ENCODE measurements around the gene DPH1.
A peak's percentile ranks its signal among the peaks of the same experiment; 100 is the strongest.

DPH1 gene

GRCh38 chr17:1995907-1996799 is 33.8 kb upstream of the DPH1 start:
- Histone ChIP-seq H3K36me3 (ENCODE audit: control insufficient read depth, insufficient read depth, low read length) (no peaks in the 10 kb centered on the region), H3K9me3 (ENCODE audit: control insufficient read depth, insufficient read depth, low read length) (no peaks in the 10 kb centered on the region), H3K4me1 (ENCODE audit: control insufficient read depth, insufficient read depth, low read length) (peaks cover 3% of the 10 kb centered on the region), H3K4me3 (ENCODE audit: low read depth, low read length) (no peak overlapping the region), H3K9ac (ENCODE audit: low read depth, low read length) (no peak overlapping the region), H3K27me3 (ENCODE audit: control insufficient read depth, insufficient read depth, low read length) (peaks cover 14% of the 10 kb centered on the region)

- H3K4me3 ChIP-seq (ENCODE audit: low read depth, low read length), result no peak overlapping the region
- H3K36me3 ChIP-seq (ENCODE audit: control insufficient read depth, insufficient read depth, low read length), result no peaks in the 10 kb centered on the region
- peaks cover 3% of the 10 kb centered on the region for H3K4me1 ChIP-seq (ENCODE audit: control insufficient read depth, insufficient read depth, low read length)
- H3K9ac ChIP-seq (ENCODE audit: low read depth, low read length), result no peak overlapping the region
- peaks cover 14% of the 10 kb centered on the region for H3K27me3 ChIP-seq (ENCODE audit: control insufficient read depth, insufficient read depth, low read length)
- H3K9me3 ChIP-seq (ENCODE audit: control insufficient read depth, insufficient read depth, low read length), result no peaks in the 10 kb centered on the region
Measured at GRCh38 chr17:1996800-1997288, 33.1 kb upstream of the DPH1 start.

GRCh38 chr17:1997289-1997926 is 32.5 kb upstream of the DPH1 start:
- Histone ChIP-seq H3K27me3 (ENCODE audit: control insufficient read depth, insufficient read depth, low read length) (peaks cover 14% of the 10 kb centered on the region), H3K4me3 (ENCODE audit: low read depth, low read length) (peak overlapping the region; percentile 22), H3K36me3 (ENCODE audit: control insufficient read depth, insufficient read depth, low read length) (no peaks in the 10 kb centered on the region), H3K9me3 (ENCODE audit: control insufficient read depth, insufficient read depth, low read length) (no peaks in the 10 kb centered on the region), H3K4me1 (ENCODE audit: control insufficient read depth, insufficient read depth, low read length) (peaks cover 3% of the 10 kb centered on the region), H3K9ac (ENCODE audit: low read depth, low read length) (no peak overlapping the region)

- Histone ChIP-seq H3K9me3 (ENCODE audit: control insufficient read depth, insufficient read depth, low read length) (no peaks in the 10 kb centered on the region), H3K9ac (ENCODE audit: low read depth, low read length) (no peak overlapping the region), H3K36me3 (ENCODE audit: control insufficient read depth, insufficient read depth, low read length) (no peaks in the 10 kb centered on the region), H3K27me3 (ENCODE audit: control insufficient read depth, insufficient read depth, low read length) (peaks cover 14% of the 10 kb centered on the region), H3K4me3 (ENCODE audit: low read depth, low read length) (peak overlapping the region; percentile 22), H3K4me1 (ENCODE audit: control insufficient read depth, insufficient read depth, low read length) (peaks cover 3% of the 10 kb centered on the region)
Measured at GRCh38 chr17:1997927-1998742, 31.8 kb upstream of the DPH1 start.

GRCh38 chr17:1999557-2000251 is 30.2 kb upstream of the DPH1 start:
- H3K9ac ChIP-seq (ENCODE audit: low read depth, low read length), result no peak overlapping the region
- H3K27me3 ChIP-seq (ENCODE audit: control insufficient read depth, insufficient read depth, low read length), result peaks cover 14% of the 10 kb centered on the region
- no peaks in the 10 kb centered on the region for H3K9me3 ChIP-seq (ENCODE audit: control insufficient read depth, insufficient read depth, low read length)
- no peak overlapping the region for H3K4me3 ChIP-seq (ENCODE audit: low read depth, low read length)
- peaks cover 3% of the 10 kb centered on the region for H3K4me1 ChIP-seq (ENCODE audit: control insufficient read depth, insufficient read depth, low read length)
- no peaks in the 10 kb centered on the region for H3K36me3 ChIP-seq (ENCODE audit: control insufficient read depth, insufficient read depth, low read length)

- no peak overlapping the region for H3K9ac ChIP-seq (ENCODE audit: low read depth, low read length)
Measured at GRCh38 chr17:2002767-2003329, 27.1 kb upstream of the DPH1 start.

GRCh38 chr17:2003525-2003924 is 26.4 kb upstream of the DPH1 start:
- Histone ChIP-seq H3K9ac (ENCODE audit: low read depth, low read length) (no peak overlapping the region), H3K4me3 (ENCODE audit: low read depth, low read length) (no peak overlapping the region), H3K4me1 (ENCODE audit: control insufficient read depth, insufficient read depth, low read length) (no peaks in the 10 kb centered on the region), H3K36me3 (ENCODE audit: control insufficient read depth, insufficient read depth, low read length) (no peaks in the 10 kb centered on the region), H3K9me3 (ENCODE audit: control insufficient read depth, insufficient read depth, low read length) (no peaks in the 10 kb centered on the region), H3K27me3 (ENCODE audit: control insufficient read depth, insufficient read depth, low read length) (peaks cover 6% of the 10 kb centered on the region)

More at GRCh38 chr17:2002767-2003329, 27.1 kb upstream of the DPH1 start:
- H3K36me3 ChIP-seq (ENCODE audit: control insufficient read depth, insufficient read depth, low read length), result no peaks in the 10 kb centered on the region
- H3K4me1 ChIP-seq (ENCODE audit: control insufficient read depth, insufficient read depth, low read length), result no peaks in the 10 kb centered on the region
- no peak overlapping the region for H3K4me3 ChIP-seq (ENCODE audit: low read depth, low read length)
- no peaks in the 10 kb centered on the region for H3K9me3 ChIP-seq (ENCODE audit: control insufficient read depth, insufficient read depth, low read length)
- peaks cover 6% of the 10 kb centered on the region for H3K27me3 ChIP-seq (ENCODE audit: control insufficient read depth, insufficient read depth, low read length)

GRCh38 chr17:2004435-2004952 is 25.5 kb upstream of the DPH1 start:
- Histone ChIP-seq H3K27me3 (ENCODE audit: control insufficient read depth, insufficient read depth, low read length) (no peaks in the 10 kb centered on the region), H3K9me3 (ENCODE audit: control insufficient read depth, insufficient read depth, low read length) (no peaks in the 10 kb centered on the region), H3K4me1 (ENCODE audit: control insufficient read depth, insufficient read depth, low read length) (no peaks in the 10 kb centered on the region), H3K4me3 (ENCODE audit: low read depth, low read length) (no peak overlapping the region), H3K36me3 (ENCODE audit: control insufficient read depth, insufficient read depth, low read length) (no peaks in the 10 kb centered on the region), H3K9ac (ENCODE audit: low read depth, low read length) (no peak overlapping the region)

GRCh38 chr17:2008332-2009126 is 21.4 kb upstream of the DPH1 start:
- H3K4me1 ChIP-seq (ENCODE audit: control insufficient read depth, insufficient read depth, low read length), result peaks cover 8% of the 10 kb centered on the region
- H3K9ac ChIP-seq (ENCODE audit: low read depth, low read length), result no peak overlapping the region
- H3K36me3 ChIP-seq (ENCODE audit: control insufficient read depth, insufficient read depth, low read length), result no peaks in the 10 kb centered on the region
- H3K4me3 ChIP-seq (ENCODE audit: low read depth, low read length), result no peak overlapping the region
- H3K9me3 ChIP-seq (ENCODE audit: control insufficient read depth, insufficient read depth, low read length), result no peaks in the 10 kb centered on the region
- peaks cover 10% of the 10 kb centered on the region for H3K27me3 ChIP-seq (ENCODE audit: control insufficient read depth, insufficient read depth, low read length)

- Histone ChIP-seq H3K4me3 (ENCODE audit: low read depth, low read length) (no peak overlapping the region), H3K36me3 (ENCODE audit: control insufficient read depth, insufficient read depth, low read length) (no peaks in the 10 kb centered on the region), H3K9me3 (ENCODE audit: control insufficient read depth, insufficient read depth, low read length) (no peaks in the 10 kb centered on the region), H3K9ac (ENCODE audit: low read depth, low read length) (no peak overlapping the region), H3K27me3 (ENCODE audit: control insufficient read depth, insufficient read depth, low read length) (peaks cover 16% of the 10 kb centered on the region), H3K4me1 (ENCODE audit: control insufficient read depth, insufficient read depth, low read length) (peaks cover 8% of the 10 kb centered on the region)
Measured at GRCh38 chr17:2009737-2010136, 20.2 kb upstream of the DPH1 start.

Data from iPS-15b (cell line).